ENCODE measurements around the gene SPATA21. TPM values are rescaled to one million over a fixed set of nuclear protein-coding genes. Genes with fewer than 3 reads are reported as not detected.

SPATA21 gene
- total RNA-seq, 1 donor from 2014 or later = not detected

GRCh38 chr1:16351456-16351993, 85.7 kb downstream of the SPATA21 start:
- no peak for DNase-seq (ENCODE audit: low read depth, low spot score)

GRCh38 chr1:16349847-16350406, 87.3 kb downstream of the SPATA21 start:
- DNase-seq (ENCODE audit: low read depth, low spot score) = no peak

Other genes with a start within 250 kb of the SPATA21 start
- 4.0 TPM in 2 replicates for gene ARHGEF19, start 224.8 kb downstream of the SPATA21 start, total RNA-seq
- gene CPLANE2, start 200.2 kb downstream of the SPATA21 start, total RNA-seq = 10.3 and 11.9 TPM in 2 replicates
- 8.2 and 13.3 TPM in 2 replicates for gene FBXO42, start 84.9 kb downstream of the SPATA21 start, total RNA-seq
- gene SZRD1, start 70.2 kb downstream of the SPATA21 start, total RNA-seq = 35.5 and 37.4 TPM in 2 replicates
- 162 and 187 TPM in 2 replicates for gene NECAP2, start 3.3 kb upstream of the SPATA21 start, total RNA-seq
- gene RNU1-1, start 76.9 kb upstream of the SPATA21 start, total RNA-seq = under 0.01 TPM in 2 replicates
- gene NBPF1, start 176.1 kb upstream of the SPATA21 start, total RNA-seq = 20.2 and 28.8 TPM in 2 replicates
- under 0.01 TPM in 2 replicates for gene RNU1-3, start 229.5 kb upstream of the SPATA21 start, total RNA-seq